ENCODE results near the gene CISD1.
"Not testable (repeated sequence)": the region's sequence is repeated elsewhere in the genome, so short reads cannot be mapped to it uniquely, and the experiment has no call there.

Gene CISD1

DNA sequence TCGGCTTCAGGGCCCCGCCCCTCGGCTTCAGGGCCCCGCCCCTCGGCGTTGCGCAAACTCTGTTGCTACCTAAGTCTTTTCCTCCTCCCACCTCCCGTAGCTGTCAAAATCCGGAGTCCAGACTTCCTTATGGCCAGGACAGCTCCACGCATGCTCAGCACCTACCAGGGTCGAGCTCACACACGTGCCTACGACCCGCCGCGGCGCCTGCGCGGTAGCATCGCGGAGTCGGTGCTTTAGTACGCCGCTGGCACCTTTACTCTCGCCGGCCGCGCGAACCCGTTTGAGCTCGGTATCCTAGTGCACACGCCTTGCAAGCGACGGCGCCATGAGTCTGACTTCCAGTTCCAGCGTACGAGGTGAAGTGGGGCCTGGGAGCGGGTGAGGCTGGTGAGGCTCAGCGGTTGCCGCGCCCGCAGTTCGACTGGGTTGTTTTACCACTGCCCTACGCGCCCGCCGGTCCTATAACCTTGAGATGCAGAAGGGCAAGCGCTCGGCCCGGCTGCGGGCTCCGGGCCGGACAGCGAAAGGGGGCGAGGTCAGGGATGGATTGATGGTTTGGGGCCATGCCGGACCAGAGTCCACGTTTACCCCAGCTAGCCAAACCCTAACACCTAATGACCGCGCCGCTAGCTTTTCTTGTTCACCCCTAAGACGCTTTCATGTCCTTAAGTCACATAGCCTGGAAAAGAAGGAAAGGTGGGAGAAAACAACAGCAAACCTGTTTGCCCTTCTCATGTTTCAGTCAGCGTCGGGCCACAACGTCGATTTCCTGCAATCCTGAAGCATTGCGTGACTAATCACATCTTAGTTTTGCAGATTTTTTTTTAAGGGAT lies at the start of gene CISD1:
CISD1 (plus strand) TSS at position 217 of the 836 bp plus-strand sequence; CDS start at position 329, 112 bp downstream.
- peak; percentile 98 for DNase-seq (ENCODE audit: low spot score)
- Histone ChIP-seq H3K4me3 (peak within 1 kb of the TSS; percentile 94), H3K27ac (peak within 1 kb of the TSS; percentile 90 to 98)
- TF ChIP-seq CTCF (IDR thresholded peaks at IDR 0.05) = no peak

- no peak for TF ChIP-seq CTCF (IDR thresholded peaks at IDR 0.05)
- Histone ChIP-seq H3K27ac (no peak overlapping the region), H3K4me3 (no peak overlapping the region)
- DNase-seq (ENCODE audit: low spot score) = no peak
Observed at GRCh38 chr10:58219875-58220274, 49.1 kb upstream of the CISD1 start.

- DNase-seq (ENCODE audit: low spot score) = no peak
- Histone ChIP-seq H3K4me3 (no peak overlapping the region), H3K27ac (no peak overlapping the region)
- no peak for TF ChIP-seq CTCF (IDR thresholded peaks at IDR 0.05)
Observed at GRCh38 chr10:58220769-58221451, 48.1 kb upstream of the CISD1 start.

- no peak for DNase-seq (ENCODE audit: low spot score)
- H3K4me3 ChIP-seq = no peak overlapping the region
- TF ChIP-seq CTCF (IDR thresholded peaks at IDR 0.05) = no peak
Observed at GRCh38 chr10:58225654-58226053, 43.3 kb upstream of the CISD1 start.

GRCh38 chr10:58229856-58230255 lies 39.1 kb upstream of the CISD1 start:
- not testable (repeated sequence) for H3K4me3 ChIP-seq; H3K27ac ChIP-seq; DNase-seq (ENCODE audit: low spot score)

More at GRCh38 chr10:58225654-58226053, 43.3 kb upstream of the CISD1 start:
- H3K27ac ChIP-seq = no peak overlapping the region

- H3K4me3 ChIP-seq = no peak overlapping the region
- no peak for DNase-seq (ENCODE audit: low spot score)
- no peak overlapping the region for H3K27ac ChIP-seq
- TF ChIP-seq CTCF (IDR thresholded peaks at IDR 0.05) = no peak
Observed at GRCh38 chr10:58237014-58237834, 31.7 kb upstream of the CISD1 start.

DNA sequence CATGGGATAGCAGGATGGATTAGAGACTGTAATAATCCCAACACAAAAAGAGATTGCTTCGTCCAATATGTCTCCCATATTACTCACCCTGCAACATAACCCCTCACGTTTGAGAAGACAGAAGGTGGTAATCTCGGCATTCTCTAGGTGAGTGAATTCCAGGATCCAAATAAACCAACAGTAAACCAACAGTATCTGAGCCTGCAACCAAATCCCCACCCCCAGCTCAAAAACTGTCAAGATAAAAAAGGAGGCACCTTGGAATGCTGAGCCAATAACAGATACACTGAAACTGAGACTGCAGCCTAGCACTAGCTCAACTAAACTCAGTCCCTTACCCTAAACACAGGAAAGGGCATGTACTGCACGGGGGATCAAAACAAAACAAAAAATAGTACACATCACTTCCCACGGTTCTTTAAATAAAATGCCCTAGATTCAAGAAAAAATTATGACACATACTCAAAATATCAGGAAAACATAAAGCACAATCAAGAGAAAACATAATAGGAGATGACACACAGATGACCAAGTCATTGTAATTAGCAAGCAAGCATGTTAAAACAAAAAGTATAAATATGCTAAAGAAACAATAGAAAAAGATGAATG lies 29.3 kb upstream of the CISD1 start:
- no peak overlapping the region for H3K27ac ChIP-seq
- no peak overlapping the region for H3K4me3 ChIP-seq
- no peak for TF ChIP-seq CTCF (IDR thresholded peaks at IDR 0.05)
- DNase-seq (ENCODE audit: low spot score) = no peak
